ENCODE results near the gene FARS2. TPM values are rescaled to one million over a fixed set of nuclear protein-coding genes. Genes with fewer than 3 reads are reported as not detected.

Gene FARS2
- total RNA-seq, 1 donor, result 29.8 TPM

DNA sequence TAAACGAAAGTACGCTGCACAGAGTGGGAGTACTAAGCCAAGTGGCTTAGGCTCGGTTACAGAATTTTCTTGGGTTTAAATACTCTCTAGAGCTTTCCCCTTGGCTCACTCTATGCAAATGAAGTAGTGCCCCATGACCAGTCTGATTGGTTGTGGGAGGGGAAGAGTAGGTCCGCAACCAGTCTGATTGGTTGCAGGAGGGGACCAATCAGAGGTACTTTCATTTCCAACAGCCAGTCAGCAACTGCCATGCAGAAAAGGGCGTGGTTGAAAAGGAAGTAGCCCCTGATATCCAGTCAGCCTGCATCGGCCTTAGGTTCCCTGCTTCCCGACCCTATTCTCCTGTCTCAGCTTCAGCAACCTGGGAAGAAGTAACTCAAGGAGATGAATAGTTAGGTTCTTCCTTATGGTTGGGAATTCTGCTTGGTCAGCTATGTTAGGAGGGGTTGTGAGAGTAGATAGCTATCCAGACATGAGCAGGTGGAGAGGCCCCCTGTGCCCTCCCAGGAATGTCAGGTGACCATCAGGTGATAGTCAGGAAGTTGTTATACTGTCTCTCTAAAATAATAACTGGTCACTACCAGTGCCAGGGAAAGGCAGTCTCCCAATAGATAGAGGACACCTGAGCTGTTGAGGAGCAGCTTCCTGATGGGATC lies 57.4 kb downstream of the FARS2 start:
- DNase-seq (ENCODE audit: low read depth), result no peak
- no peak for TF ChIP-seq CTCF (IDR thresholded peaks at IDR 0.05; ENCODE audit: insufficient read depth, low read depth, low read length)
- no peak overlapping the region for H3K4me3 ChIP-seq (ENCODE audit: low read depth, low read length)

DNA sequence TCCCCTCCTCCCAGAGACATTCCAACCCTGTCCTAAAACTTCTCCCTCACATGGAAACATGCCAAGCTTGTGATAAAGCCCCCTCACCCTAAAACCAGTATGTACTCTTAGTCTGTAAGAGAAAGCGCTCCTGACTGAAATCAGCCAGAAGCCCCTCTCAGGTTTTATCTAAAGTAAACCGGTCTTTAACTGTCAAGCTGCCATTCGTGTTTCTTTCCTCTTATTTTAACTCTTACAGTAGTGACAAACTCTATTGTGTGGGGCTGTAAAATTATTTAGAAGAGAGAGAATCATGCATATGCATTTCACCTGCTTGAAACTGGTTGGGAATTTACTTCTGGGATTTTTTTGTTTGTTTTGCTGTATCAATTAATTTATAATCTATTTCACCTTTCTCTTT lies 62.7 kb downstream of the FARS2 start:
- no peak overlapping the region for H3K4me3 ChIP-seq (ENCODE audit: low read depth, low read length)
- TF ChIP-seq CTCF (IDR thresholded peaks at IDR 0.05; ENCODE audit: insufficient read depth, low read depth, low read length), result no peak
- DNase-seq (ENCODE audit: low read depth), result no peak

DNA sequence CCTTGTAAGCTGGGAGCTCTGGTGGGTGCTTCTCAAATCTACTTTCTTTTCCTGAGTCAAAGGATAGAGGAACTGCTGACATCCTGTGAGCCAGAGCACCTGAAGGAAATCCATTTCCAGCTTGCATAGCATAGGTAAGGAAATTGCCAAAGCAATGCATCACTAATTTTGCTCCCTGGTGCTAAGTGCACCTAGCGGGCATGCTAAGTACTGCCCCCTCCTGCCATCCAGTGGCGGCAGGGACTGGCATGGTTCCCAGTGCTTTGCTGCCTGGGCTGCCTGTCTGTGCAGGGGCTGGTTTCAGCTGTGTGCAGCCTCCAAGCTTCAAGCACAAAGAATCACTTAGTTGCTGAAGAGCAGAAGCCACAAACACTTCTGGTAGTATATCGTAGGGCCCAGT lies 63.9 kb downstream of the FARS2 start:
- TF ChIP-seq CTCF (IDR thresholded peaks at IDR 0.05; ENCODE audit: insufficient read depth, low read depth, low read length), result peak; percentile 8
- no peak overlapping the region for H3K4me3 ChIP-seq (ENCODE audit: low read depth, low read length)
- DNase-seq (ENCODE audit: low read depth), result no peak

GRCh38 chr6:5326022-5326641 lies 64.8 kb downstream of the FARS2 start:
- no peak for DNase-seq (ENCODE audit: low read depth)
- no peak overlapping the region for H3K4me3 ChIP-seq (ENCODE audit: low read depth, low read length)
- TF ChIP-seq CTCF (IDR thresholded peaks at IDR 0.05; ENCODE audit: insufficient read depth, low read depth, low read length), result no peak

GRCh38 chr6:5328800-5329199 lies 67.5 kb downstream of the FARS2 start:
- no peak for TF ChIP-seq CTCF (IDR thresholded peaks at IDR 0.05; ENCODE audit: insufficient read depth, low read depth, low read length)
- DNase-seq (ENCODE audit: low read depth), result no peak
- no peak overlapping the region for H3K4me3 ChIP-seq (ENCODE audit: low read depth, low read length)

DNA sequence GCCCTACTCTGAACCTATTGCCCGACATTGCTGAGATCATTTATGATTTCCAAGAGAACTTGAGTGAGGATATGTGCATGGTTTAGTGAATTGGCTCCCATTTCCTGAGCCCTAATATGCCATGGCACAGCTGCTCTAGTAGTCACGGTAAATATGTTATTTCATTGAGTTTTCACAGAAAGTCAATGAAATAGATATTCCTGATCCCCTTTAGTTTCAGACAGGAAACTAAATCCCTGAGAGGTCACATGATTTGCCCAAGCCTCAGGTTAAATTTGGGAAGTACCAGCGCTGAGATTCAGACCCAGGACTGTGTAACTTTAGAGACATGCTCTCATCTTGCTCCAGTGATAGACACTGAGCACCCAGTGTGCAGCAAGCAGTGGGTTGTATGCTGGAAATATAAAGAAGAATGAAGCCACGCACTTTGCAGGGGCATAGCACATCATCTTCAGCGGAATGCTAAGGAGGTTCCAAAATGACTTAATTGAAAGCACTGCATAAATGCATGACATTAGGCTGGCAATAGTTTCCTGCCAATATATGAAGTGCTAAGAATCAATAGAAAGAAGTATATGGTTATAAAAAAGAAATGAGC lies 70.6 kb downstream of the FARS2 start:
- no peak for TF ChIP-seq CTCF (IDR thresholded peaks at IDR 0.05; ENCODE audit: insufficient read depth, low read depth, low read length)
- H3K4me3 ChIP-seq (ENCODE audit: low read depth, low read length), result no peak overlapping the region
- DNase-seq (ENCODE audit: low read depth), result no peak

All from fibroblast of villous mesenchyme (primary cell).